KMS-11 (cell line): Measurements from ENCODE around the gene POU2AF2.
A peak's percentile ranks its signal among the peaks of the same experiment; 100 is the strongest.

Experiments used
- H2AFZ ChIP-seq: fragments of 200-600 bp; sonication (generic); 2 replicates; pipeline ENCODE4 v1.6.1; 2016; ENCODE audit warnings: antibody characterized with exemption, mixed run types, low read depth
- H3K27ac ChIP-seq: fragments of 200-600 bp; sonication (generic); 2 replicates; pipeline ENCODE4 v1.6.1; 2016; ENCODE audit warnings: mild to moderate bottlenecking, mixed run types
- H3K27me3 ChIP-seq: fragments of 200-600 bp; sonication (generic); 2 replicates; pipeline ENCODE4 v1.6.1; 2017; ENCODE audit warnings: mild to moderate bottlenecking, low read depth, mixed run types, moderate library complexity; ENCODE audit not compliant: insufficient read depth
- H3K36me3 ChIP-seq: fragments of 200-600 bp; sonication (generic); 2 replicates; pipeline ENCODE4 v1.6.1; 2017; ENCODE audit warnings: mild to moderate bottlenecking, mixed run types; ENCODE audit not compliant: insufficient read depth
- H3K4me1 ChIP-seq: fragments of 200-600 bp; sonication (generic); 2 replicates; pipeline ENCODE4 v1.6.1; 2016; ENCODE audit warnings: mild to moderate bottlenecking, low read depth, mixed run types; ENCODE audit not compliant: poor library complexity, severe bottlenecking
- H3K4me2 ChIP-seq: fragments of 200-600 bp; sonication (generic); 2 replicates; pipeline ENCODE4 v1.7.0; 2016; ENCODE audit warnings: mild to moderate bottlenecking, mixed run types
- H3K4me3 ChIP-seq: fragments of 200-600 bp; sonication (generic); IDR thresholded peaks from 2 replicates; pipeline ENCODE4 v1.6.1; 2017; ENCODE audit warnings: low read depth, low read length, mixed read lengths; ENCODE audit not compliant: insufficient read depth
- H3K79me2 ChIP-seq: fragments of 200-600 bp; sonication (generic); 2 replicates; pipeline ENCODE4 v1.6.1; 2016; ENCODE audit warnings: low read depth, mixed run types; ENCODE audit not compliant: insufficient read depth
- H3K9ac ChIP-seq: fragments of 200-600 bp; sonication (generic); 2 replicates; pipeline ENCODE4 v1.6.1; 2016; ENCODE audit warnings: mild to moderate bottlenecking, mixed run types
- H4K20me1 ChIP-seq: fragments of 200-600 bp; sonication (generic); 2 replicates; pipeline ENCODE4 v1.6.1; 2016; ENCODE audit warnings: mild to moderate bottlenecking, mixed run types; ENCODE audit not compliant: insufficient read depth
- CTCF ChIP-seq: fragments of 200-600 bp; sonication (generic); conservative IDR thresholded peaks from 2 replicates; pipeline ENCODE4 v1.6.1; 2017; ENCODE audit warnings: low read depth, mild to moderate bottlenecking, antibody characterized with exemption, low read length, moderate library complexity, mixed read lengths

The POU2AF2 gene

GRCh38 chr11:111206472-111206871, 39.1 kb upstream of the POU2AF2 start:
- H3K79me2 ChIP-seq = no peaks in the 10 kb centered on the region
- H3K36me3 ChIP-seq = no peaks in the 10 kb centered on the region
- H3K27me3 ChIP-seq = no peaks in the 10 kb centered on the region
- no peak overlapping the region for H3K4me2 ChIP-seq
- H3K9ac ChIP-seq = no peak overlapping the region
- no peaks in the 10 kb centered on the region for H4K20me1 ChIP-seq
- no peak overlapping the region for H2AFZ ChIP-seq
- H3K4me3 ChIP-seq = no peak overlapping the region
- H3K27ac ChIP-seq = no peak overlapping the region
- peaks cover 23% of the 10 kb centered on the region for H3K4me1 ChIP-seq
- no peak for TF ChIP-seq CTCF

DNA sequence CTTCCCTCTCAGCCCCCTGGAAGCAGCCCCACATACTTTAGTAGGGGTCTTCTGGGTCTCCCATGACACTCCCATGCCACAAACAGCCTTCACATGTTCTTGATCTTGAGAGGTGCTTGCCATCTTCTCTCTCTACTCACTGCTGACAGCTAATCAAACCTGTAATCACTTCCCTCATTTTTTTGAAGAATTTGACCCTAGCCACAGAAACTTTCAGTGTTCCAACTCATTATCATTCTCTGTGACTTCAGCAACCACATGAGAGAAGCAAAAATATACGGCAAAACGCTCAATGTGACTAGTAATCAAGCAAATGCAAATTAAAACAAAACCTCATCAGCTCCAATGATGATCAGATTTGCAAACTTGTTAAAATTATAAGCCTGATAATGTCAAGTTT, 38.3 kb upstream of the POU2AF2 start:
- no peak for TF ChIP-seq CTCF
- Histone ChIP-seq H3K79me2 (no peaks in the 10 kb centered on the region), H3K4me3 (no peak overlapping the region), H3K27ac (no peak overlapping the region), H3K4me1 (peaks cover 23% of the 10 kb centered on the region), H4K20me1 (no peaks in the 10 kb centered on the region), H3K27me3 (no peaks in the 10 kb centered on the region), H2AFZ (no peak overlapping the region), H3K36me3 (no peaks in the 10 kb centered on the region), H3K4me2 (peak overlapping the region; percentile 34; the same call in 1 of the 2 replicates), H3K9ac (no peak overlapping the region)

DNA sequence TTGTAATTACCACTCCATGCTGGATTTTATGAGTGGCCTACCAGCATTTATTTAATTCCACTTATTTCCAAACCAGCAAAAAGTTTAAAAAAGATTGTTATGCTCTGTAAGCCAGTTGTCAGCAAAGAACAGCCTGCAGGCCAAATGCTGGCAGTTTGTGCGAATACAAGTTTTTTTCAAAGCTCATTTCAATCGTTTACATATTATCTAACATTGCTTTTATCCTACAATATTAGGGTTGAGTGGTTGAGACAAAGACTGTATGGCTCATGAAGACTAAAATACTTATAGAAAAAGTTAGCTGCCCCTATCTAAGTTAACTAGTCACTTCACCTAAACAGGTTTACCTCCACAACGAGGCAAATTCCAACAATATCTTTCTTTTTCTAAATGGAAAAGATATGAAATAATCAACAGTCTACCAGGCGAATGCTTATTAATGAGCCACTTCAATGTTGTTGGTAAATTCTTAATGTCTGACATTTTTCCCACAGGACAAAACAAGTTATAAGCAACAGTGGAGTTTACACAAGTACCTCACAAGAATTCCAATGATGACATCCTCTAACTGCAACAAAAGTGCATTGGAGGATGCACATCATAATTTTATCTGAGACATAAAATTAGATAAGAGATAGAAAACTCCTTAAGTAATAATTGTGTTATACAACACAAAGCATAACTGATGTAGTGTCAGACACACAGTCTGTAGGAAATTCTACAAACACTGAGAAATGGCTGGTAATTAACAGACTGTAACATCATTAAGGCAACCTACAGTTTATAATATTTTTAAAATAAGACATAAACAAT, 35.8 kb upstream of the POU2AF2 start:
- no peaks in the 10 kb centered on the region for H3K36me3 ChIP-seq
- H2AFZ ChIP-seq = no peak overlapping the region
- no peak for TF ChIP-seq CTCF
- no peak overlapping the region for H3K9ac ChIP-seq
- H3K4me2 ChIP-seq = no peak overlapping the region
- no peaks in the 10 kb centered on the region for H3K27me3 ChIP-seq
- no peaks in the 10 kb centered on the region for H4K20me1 ChIP-seq
- no peak overlapping the region for H3K27ac ChIP-seq
- no peak overlapping the region for H3K4me3 ChIP-seq
- H3K4me1 ChIP-seq = peaks cover 23% of the 10 kb centered on the region
- no peaks in the 10 kb centered on the region for H3K79me2 ChIP-seq

DNA sequence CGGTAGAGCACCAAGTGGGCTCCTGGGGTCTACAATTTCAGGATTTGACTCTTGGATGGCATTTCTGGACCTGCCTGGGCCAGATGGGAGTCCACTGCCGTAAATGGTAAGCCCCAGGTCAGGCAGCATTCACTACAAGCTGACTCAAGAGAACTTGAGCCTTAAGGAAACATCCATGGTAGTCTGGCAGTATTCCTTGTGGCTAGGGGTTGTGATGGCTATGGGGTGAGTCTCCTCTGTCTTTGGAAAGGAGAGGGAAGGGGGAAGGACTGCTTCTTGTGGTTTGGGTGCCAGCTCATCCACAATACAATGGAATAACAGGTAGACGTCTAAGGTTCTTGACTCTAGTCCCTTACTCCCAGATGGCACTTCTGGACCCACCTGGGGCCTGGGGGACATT, 32.3 kb upstream of the POU2AF2 start:
- H3K36me3 ChIP-seq = no peaks in the 10 kb centered on the region
- H3K79me2 ChIP-seq = no peaks in the 10 kb centered on the region
- H4K20me1 ChIP-seq = no peaks in the 10 kb centered on the region
- no peak overlapping the region for H3K27ac ChIP-seq
- no peak overlapping the region for H3K4me3 ChIP-seq
- peaks cover 1% of the 10 kb centered on the region for H3K4me1 ChIP-seq
- no peaks in the 10 kb centered on the region for H3K27me3 ChIP-seq
- no peak for TF ChIP-seq CTCF
- no peak overlapping the region for H3K4me2 ChIP-seq
- no peak overlapping the region for H2AFZ ChIP-seq
- H3K9ac ChIP-seq = no peak overlapping the region
